ENCODE measurements around the gene SMG9. TPM values are rescaled to one million over a fixed set of nuclear protein-coding genes. Genes with fewer than 3 reads are reported as not detected.

The SMG9 gene
- total RNA-seq, 1 experiment from 2014 or later: 52.2 TPM

GRCh38 chr19:43773725-43774102 lies 19.0 kb upstream of the SMG9 start:
- Histone ChIP-seq H2AK5ac (ENCODE audit: insufficient read length, low read length) (no peak overlapping the region), H2BK12ac (ENCODE audit: insufficient read length, low read depth, low read length) (no peak overlapping the region), H3K14ac (ENCODE audit: insufficient read depth, low read length) (no peak overlapping the region), H4K91ac (ENCODE audit: insufficient read length, low read depth, low read length) (no peak overlapping the region), H3K79me1 (ENCODE audit: insufficient read depth, low read depth, low read length, poor library complexity, severe bottlenecking) (no peaks in the 10 kb centered on the region), H2BK15ac (ENCODE audit: low read depth, low read length) (no peak overlapping the region), H3K23ac (ENCODE audit: insufficient read length, low read depth, low read length) (no peak overlapping the region), H3K18ac (ENCODE audit: insufficient read length, low read depth, low read length) (no peak overlapping the region), H3K9ac (ENCODE audit: extremely low read depth, insufficient read length, low read length) (no peak overlapping the region), H3K9me3 (ENCODE audit: control insufficient read depth, low read depth, low read length) (no peaks in the 10 kb centered on the region), H3T11ph (ENCODE audit: low read length) (no peak overlapping the region), H2BK20ac (ENCODE audit: low read depth, low read length, poor library complexity, severe bottlenecking) (no peak overlapping the region), H3K27me3 (ENCODE audit: insufficient read depth, low read length) (peaks cover 12% of the 10 kb centered on the region; the same call in 1 of the 2 replicates), H3K23me2 (ENCODE audit: insufficient read length, low read depth, low read length, poor library complexity, severe bottlenecking) (peaks cover 7% of the 10 kb centered on the region), H4K20me1 (ENCODE audit: control insufficient read depth, insufficient read depth, insufficient read length) (no peaks in the 10 kb centered on the region), H3K4me2 (ENCODE audit: insufficient read depth, insufficient read length, low read length) (peak overlapping the region; percentile 57), H4K8ac (replicated peaks; ENCODE audit: insufficient read length, low read depth, low read length) (no peak overlapping the region), H4K5ac (ENCODE audit: insufficient read length, low read depth, low read length) (no peak overlapping the region), H2BK5ac (ENCODE audit: insufficient read length, low read length) (no peak overlapping the region), H2AFZ (ENCODE audit: low read length) (peak overlapping the region; percentile 24), H3K4ac (ENCODE audit: low read depth, low read length) (no peak overlapping the region), H2BK120ac (ENCODE audit: low read depth, low read length, poor library complexity, severe bottlenecking) (no peak overlapping the region), H3K27ac (ENCODE audit: insufficient read length, low read depth, low read length) (no peak overlapping the region), H3K56ac (ENCODE audit: insufficient read length, low read depth, low read length) (no peak overlapping the region), H3K79me2 (ENCODE audit: insufficient read depth, low read length) (no peaks in the 10 kb centered on the region), H3K4me1 (ENCODE audit: insufficient read depth, low read length) (peaks cover 7% of the 10 kb centered on the region; the same call in 1 of the 2 replicates)
- no peaks in the 10 kb centered on the region; a peak in 1 of 5 replicates for H3K9me3 Mint-ChIP-seq
- TF ChIP-seq, protein P1, sequence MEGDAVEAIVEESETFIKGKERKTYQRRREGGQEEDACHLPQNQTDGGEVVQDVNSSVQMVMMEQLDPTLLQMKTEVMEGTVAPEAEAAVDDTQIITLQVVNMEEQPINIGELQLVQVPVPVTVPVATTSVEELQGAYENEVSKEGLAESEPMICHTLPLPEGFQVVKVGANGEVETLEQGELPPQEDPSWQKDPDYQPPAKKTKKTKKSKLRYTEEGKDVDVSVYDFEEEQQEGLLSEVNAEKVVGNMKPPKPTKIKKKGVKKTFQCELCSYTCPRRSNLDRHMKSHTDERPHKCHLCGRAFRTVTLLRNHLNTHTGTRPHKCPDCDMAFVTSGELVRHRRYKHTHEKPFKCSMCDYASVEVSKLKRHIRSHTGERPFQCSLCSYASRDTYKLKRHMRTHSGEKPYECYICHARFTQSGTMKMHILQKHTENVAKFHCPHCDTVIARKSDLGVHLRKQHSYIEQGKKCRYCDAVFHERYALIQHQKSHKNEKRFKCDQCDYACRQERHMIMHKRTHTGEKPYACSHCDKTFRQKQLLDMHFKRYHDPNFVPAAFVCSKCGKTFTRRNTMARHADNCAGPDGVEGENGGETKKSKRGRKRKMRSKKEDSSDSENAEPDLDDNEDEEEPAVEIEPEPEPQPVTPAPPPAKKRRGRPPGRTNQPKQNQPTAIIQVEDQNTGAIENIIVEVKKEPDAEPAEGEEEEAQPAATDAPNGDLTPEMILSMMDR (conservative IDR thresholded peaks at IDR 0.05): no peak
- H3K27ac Mint-ChIP-seq: no peak overlapping the region
- H3K27me3 Mint-ChIP-seq (ENCODE audit: low read depth): peaks cover 93% of the 10 kb centered on the region
- no peak for DNase-seq
- peak overlapping the region; percentile 56 to 79 for H3K4me3 Mint-ChIP-seq
- no peaks in the 10 kb centered on the region; a peak in 2 of 7 replicates for H3K36me3 Mint-ChIP-seq (ENCODE audit: insufficient read depth in 1 of 3, low read depth in 3 of 3)
- peaks cover 32 to 42% of the 10 kb centered on the region in 2 experiments for H3K4me1 Mint-ChIP-seq
- WGBS (ENCODE audit: extremely low coverage, insufficient read length, low lambda C conversion rate): no CpG with 5 or more reads among the region's 5 CpGs

Measured in H9 (cell line).